HG03520 (cell line): ENCODE results near the gene WDR88.
"Not testable (repeated sequence)": the region's sequence is repeated elsewhere in the genome, so short reads cannot be mapped to it uniquely, and the experiment has no call there.

Experiments used
- ATAC-seq: cut with Tn5 transposase; IDR thresholded peaks from one replicate; pipeline ENCODE4 v1.9.1; 2021; ENCODE audit warnings: mild to moderate bottlenecking, moderate library complexity; ENCODE audit not compliant: unreplicated experiment

Gene WDR88

DNA sequence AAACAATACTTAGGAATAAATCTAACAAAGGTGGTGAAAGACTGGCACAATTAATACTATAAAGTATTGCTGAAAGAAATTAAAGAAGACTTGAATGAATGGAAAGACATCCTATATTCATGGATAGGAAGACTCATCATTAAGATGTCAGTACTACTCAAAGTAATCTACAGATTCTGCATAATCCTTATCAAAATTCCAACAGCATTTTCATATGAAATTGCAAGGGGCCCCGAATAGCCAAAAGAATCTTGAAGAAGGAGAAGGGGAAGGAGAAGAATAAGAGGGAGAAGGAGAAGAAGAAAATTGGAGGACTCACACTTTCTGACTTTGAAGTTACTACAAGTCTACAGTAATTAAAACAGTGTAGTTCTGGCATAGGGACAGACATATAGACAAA is 36.6 kb downstream of the WDR88 start:
- no peak for ATAC-seq

DNA sequence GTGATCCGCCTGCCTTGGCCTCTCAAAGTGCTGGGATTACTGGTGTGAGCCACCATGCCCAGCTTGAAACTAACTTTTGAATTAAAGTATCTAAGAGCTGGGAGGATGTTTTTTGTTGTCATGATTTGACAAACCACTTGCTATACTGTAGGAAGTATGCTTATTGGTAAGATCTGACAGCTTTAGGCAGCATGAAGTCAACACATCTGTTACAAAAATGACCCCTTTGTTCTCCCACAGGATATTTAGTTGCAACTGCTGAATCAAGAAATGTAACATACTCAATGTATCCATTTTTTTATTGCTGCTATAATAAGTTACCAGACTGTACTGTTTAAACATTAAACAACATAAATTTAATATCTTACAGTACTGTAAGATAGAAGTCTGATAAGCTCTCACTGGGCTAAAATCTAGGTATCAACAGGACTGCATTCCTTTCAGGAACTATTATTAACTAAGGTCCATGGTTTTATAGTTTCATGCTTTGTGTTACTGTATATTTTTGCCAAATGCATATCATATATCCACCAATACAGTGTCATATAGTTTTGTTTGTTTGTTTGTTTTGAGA is 39.4 kb downstream of the WDR88 start:
- ATAC-seq: no peak

DNA sequence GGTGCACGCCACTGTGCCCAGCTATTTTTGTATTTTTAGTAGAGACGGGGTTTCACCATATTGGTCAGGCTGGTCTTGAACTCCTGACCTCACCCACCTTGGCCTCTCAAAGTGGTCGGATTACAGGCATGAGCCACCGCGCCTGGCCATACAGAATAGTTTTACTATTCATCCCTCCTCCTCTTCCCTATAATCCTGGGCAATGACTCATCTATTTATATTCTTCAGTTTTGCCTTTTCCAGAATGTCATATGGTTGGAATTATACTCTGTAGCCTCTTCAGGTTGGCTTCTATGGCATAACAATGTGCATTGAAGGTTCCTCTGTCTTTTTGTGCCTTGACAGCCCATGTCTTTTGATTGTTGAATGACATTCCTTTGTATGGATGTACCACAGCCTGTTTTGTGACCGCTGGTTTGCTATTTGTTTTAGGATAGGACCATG is 40.0 kb downstream of the WDR88 start:
- no peak for ATAC-seq

DNA sequence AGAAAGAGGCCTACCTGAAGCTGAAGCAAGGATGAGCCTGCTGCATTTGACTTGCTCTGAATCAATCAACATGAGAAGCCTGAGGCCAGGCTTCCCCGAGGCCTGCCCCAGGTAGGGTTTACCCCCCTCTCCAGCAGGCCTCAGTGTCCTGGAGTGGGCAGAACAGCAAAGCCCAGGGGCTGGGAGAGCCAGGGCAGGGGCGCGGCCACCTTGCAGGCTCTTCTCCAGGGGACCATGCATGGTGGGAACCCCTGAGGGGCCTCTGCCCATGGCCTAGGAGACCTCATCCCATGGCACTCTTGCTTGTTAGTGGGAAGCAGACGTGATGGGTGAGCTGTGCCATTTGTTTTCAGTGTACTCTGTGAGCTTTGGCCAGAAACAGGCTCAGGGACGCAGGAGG is 42.3 kb downstream of the WDR88 start:
- no peak for ATAC-seq

DNA sequence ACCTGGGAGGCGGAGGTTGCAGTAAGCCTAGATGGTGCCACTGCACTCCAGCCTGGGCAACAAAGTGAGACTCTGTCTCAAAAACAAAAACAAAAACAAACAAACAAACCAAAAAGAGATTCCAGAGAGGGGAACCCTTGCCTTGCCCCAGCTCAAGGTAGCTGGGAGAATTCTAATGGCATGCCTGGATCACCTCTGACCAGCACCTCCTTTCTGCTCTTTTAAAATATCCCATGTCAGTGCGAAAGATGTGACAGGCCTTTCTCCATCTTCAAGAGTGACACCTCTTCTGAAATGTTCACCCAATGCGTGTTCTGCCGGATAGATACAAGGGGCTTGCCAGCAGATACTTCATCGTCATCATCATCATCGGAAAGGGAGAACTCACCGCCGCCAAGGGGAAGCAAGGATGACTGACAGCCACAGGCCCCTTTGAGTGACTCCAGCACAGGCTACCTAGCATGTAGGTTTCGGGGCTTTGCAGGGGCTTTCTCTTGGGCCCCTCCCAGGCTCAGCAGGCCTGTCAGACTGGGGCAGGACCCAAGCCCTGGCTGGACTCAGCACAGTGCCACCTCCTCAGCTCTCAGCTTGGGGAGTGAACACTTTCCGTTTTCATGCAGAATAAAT is 43.4 kb downstream of the WDR88 start:
- ATAC-seq: no peak

DNA sequence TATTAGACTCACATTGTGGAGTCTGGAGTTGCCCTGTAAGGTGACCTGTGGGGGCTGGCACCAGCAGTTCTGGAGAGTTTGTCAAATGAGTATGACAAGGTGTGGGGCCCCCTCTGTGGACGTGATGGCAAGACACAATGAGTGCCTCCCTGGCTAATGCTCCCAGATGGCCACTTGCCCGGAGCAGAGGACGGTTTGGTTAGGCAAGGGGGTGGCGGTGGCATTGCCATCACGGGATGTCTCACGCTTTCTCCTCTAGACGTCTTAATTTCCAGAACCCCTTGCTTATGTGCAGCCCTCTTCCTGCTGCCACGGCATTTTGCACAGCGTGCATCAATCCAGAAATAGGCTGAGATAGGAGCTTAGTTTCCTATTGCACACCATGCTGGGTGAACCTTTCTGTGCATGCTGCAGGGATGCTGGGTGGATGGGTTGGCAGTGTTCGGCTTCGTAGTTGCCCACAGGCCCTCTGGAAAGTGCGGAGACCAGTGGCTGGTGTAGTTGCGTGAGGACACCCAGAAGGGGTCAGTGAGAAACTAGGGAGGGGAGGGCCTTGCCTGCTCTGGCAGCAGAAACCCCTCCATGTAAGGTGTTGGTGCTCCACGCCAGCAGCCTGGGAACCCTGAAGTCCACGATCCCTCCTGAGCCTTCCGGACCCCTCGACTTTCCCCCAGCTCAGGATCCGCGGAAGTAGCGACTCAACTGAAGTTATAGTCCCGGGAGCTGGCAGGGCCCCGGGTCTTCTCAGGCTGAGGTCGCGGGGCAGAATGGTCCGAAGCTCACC is 44.2 kb downstream of the WDR88 start:
- ATAC-seq: no peak

DNA sequence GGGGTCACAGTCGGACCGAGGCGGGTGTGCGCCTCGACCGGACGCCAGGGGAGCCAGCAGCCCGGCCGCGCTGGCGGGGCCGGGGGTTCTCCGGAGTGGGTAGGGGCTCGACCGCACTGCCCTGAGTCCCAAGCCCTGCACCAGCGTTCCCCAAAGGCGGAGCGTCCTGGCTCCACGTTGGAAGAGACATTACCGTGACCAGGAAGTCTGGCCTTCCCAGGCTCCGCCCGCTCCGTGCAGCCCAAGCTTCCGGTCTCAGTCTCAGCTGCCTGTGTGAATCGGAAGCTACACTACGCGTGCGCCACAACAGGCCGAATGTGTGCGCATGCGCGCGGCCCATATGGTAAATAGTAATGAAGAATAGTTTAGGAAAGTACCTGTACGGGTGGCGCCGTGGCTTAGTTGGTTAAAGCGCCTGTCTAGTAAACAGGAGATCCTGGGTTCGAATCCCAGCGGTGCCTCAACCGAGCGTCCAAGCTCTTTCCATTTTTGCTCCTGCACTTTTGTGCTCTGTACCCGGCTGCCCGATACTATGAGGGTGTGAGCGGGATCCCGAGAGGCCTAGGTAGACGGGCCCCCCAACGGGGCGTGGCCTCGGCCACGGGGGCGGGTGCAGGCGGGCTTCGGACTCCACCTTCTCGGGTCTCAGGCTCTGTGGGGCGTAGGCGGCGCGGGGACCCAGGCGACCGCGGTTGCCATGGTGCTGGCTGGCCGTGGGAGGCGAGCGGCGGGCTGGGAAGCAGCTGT is 44.9 kb downstream of the WDR88 start:
- ATAC-seq: peak; percentile 83

DNA sequence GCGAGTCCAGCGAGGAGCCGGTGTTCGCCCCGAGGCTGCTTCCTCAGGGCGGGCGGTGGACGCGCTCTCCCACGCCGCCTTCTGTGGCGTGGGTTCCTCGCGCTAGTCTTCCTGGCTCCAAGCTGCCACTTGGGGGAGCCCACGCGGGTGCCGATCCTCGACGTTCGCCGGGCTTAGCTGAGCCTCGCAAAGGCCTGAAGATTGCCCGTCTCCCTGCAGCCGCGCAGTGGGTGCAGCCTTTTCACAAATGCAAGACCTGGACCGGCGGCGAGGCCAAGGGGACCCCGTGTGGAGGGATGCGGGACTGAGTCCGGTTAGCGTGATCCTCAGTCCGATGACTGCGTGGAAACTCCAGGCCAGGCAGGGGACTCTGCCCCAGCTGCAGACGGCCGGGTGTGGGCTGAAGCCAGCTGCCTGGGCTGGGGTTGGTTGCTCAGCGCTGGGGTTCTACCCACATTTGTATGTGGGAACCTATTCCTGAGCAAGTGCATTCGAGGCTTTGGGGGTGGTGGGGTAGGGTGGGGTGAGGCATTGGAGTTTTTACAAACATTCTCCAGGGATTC is 45.6 kb downstream of the WDR88 start:
- ATAC-seq: no peak

DNA sequence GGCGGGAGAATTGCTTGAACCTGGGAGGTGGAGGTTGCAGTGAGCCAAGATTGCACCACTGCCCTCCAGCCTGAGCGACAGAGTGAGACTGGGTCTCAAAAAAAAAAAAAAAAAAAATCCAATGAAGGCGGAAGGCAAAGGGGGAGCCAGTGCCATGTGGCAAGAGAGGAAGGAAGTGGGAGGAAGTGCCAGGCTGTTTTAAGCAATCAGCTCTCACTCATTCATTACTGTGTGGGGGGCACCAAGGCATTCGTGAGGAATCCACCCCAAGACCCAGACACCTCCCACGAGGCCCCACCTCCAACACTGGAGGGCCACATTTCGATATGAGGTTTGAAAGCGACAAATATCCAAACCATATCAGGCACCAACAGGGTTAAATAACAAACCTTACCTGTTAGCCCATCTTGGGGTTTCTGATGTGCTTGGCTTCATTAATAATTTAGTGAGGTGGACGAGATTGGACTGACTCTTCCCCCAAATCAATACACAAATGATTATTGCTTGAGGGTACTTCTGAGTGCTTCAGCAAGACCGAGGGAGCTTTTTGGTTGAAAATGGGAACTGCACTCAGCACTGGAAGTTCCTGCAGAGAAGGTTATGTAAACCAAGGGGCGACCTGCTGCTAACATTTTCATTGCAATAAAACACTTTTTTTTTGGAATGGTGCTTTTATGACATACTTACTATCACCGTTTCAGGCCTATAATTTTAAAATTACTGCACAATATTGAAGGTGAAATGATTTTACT is 54.7 kb downstream of the WDR88 start:
- ATAC-seq: no peak

DNA sequence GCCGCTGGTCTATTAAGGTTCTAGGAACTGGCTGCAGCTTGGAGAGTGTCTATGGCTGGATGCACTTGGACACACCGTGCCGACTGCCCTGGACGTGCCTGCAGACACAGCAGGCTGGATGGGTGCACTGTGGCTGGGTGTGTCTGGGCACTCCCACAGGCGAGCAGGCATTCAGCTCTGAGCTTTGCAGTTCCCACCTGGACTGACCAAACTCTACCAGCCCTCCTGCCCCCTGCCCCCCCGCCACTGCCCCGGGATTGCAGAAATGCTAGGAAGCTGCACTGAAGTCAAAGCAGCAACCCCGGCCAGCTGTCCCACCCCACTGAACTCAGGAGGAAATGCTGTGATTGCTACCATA is 55.2 kb downstream of the WDR88 start:
- no peak for ATAC-seq

DNA sequence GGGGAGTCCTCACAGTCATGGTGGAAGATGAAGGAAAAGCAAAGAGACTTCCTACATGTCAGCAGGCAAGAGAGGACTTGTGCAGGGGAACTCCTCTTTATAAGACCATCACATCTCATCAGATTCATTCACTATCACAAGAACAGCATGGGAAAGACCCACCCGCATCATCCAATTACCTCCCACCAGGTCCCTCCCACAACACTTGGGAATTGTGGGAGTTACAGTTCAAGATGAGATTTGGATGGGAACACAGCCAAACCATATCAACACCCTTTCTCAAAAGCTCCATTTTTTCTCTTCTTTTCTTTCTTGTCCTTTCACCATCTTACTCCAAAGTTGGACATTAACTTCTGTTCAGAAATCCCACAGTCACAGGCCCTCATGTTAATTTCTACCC is 57.5 kb downstream of the WDR88 start:
- no peak for ATAC-seq

DNA sequence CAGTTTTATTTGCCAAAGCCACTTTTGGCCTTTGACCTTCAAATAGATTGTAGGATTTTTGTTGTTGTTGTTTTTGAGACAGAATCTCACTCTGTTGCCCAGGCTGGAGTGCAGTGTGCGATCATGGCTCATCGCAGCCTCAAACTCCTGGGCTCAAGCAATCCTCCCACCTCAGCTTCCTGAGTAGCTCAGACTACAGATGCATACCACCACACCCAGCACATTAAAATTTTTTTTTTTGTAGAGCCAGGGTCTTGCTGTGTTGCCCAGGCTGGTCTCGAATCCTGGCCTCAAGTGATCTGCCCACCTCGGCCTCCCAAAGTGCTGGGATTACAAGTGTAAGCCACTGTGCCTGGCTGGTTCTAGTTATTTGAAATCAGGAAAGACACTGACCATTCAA is 59.2 kb downstream of the WDR88 start:
- ATAC-seq: not testable (repeated sequence)

DNA sequence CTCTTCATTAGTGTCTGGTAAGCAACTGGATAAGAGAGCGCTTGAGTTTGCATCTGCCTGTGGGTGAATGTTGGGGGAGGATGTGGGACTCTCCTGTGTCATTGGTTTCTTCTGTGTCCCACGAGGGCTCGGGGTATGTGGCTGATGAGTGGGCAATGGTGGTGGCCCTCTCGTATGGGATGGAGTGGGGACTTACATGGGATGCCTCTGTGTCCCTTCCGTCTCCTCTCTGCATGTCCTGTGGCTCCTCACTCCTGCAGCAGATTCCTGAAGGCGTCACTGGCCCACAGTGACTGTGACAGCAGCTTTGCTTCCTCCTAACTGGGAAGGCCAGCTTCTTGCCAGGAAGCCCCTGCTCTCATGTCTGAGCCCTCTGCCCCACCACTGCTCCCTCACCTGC is 59.6 kb downstream of the WDR88 start:
- ATAC-seq: no peak

DNA sequence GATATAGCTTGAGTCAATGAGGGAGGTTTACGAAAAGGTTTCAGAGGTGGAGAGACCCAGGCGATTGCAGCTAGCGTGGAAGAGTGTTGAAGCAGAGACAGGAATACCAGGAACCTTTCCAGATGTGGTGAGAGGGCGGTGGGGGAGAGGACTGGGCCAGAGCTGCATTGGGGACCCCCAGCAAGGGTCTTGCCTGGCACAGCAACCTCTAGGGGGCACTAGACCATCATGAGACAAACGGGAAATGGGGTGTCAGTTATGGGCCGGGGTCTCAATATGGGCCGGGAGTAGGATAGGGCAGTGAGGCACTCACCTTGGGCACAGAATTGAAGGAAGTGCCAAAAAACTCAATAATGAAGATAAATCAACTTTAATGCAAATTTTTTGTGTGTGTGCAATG is 60.1 kb downstream of the WDR88 start:
- no peak for ATAC-seq

DNA sequence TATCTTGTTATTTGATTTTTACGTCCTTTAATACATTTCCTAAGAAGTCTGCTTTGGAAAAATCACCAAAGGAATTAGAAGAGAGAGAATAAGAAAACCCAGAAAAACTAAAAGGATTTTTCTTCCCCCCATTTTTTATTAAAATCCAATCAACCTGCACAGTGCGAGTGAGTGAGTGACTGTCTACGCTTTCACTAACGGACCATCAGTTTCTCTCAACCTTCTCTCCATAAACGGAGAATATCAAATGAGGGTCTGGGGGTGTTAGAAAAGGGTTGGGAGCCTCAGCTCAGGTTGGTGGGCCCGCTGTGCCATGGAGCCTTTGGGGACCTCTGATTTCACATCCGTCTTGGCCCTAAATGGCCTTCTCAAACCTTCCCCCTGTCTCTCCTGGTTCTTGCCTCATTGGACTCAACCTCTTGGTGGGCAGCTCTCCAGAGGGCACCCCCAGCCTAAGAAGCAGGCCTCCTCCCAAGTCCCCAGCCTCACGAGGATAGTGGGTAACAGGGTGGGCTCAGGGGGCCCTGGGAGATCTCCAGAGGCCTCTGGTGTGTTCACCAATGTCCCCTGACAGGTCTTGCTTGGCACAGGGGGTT is 61.5 kb downstream of the WDR88 start:
- no peak for ATAC-seq

DNA sequence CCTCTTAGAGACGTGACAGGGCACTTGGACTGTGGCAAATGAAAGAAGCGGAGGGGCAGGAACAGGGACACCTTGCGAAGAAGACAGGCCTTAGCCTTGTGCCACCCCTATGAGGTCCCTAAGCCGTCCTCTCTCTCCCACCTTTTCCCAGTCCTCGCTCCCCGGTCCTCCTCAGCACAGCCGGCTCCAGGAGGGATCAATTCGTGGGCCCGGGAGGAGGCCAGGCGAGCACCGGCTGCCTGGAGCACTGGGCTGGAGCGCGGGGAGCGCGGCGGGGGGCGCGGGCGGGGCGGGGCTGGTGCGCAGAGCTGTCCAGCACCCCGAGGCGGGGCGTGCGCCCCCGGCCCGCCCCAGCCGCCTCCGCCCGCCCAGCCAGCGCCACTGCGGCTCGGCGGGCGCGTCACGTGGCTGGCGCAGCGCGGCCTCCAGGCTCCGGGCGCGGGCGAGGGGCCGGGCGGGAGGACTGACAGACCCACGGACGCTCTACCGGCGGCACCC is 62.0 kb downstream of the WDR88 start, which contains the start of gene LRP3:
Gene LRP3 (plus strand): TSS at position 466 of the 498 bp plus-strand sequence. CDS start 456 bp downstream, outside the sequence.
- no peak for ATAC-seq

DNA sequence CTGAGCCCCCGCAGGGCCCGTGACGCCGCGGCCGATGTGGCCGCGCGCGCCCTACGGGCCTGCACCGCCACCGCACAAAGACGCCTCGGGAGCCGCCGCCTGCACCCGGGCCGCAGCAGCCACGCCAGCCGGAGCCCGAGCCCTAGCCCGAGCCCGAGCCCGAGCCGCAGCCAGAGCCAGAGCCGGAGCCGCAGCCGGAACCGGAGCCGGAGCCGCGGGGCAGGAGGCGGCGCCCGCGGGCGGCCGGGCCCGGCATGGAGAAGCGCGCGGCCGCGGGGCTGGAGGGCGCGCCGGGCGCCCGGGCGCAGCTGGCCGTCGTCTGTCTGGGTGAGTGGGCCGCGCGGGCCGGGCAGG is 62.6 kb downstream of the WDR88 start:
- ATAC-seq: no peak

DNA sequence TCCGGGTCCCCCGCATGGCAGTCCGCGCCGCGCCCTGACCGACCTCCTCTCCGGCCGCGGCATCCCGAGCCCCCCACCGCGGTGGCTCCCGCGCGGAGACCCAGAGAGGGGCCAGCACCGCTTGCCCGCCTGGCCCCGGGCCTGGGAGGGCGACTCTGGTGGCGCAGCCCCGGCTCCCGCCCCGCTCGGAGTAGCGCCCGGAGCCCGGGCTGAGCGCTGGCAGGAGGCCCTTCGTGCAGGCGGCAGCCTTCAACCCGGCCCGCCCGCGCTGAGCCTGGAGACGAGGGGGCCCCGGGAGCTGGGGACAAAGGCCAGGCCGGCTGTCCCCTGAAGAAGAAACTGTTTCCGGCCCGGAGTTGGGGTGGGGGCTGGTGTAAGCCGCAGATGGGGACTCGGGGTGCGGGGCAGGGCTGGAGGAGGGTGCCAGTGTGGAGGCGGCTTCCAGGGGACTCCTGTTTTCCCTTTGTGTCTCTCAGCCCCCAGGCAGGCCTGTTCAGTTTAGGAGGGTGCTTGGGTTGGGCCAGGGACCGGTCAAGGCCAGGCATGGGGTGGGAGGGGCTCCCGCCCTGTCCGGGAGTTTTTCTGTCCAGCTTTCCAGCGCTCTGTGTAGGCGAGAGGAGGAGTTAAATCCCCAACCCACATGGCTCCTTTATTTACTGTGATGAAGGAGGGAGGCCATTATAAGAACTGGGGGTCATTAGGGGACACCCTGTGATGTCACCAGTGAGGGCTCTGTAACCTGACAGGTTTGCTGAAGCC is 63.2 kb downstream of the WDR88 start:
- ATAC-seq: no peak

DNA sequence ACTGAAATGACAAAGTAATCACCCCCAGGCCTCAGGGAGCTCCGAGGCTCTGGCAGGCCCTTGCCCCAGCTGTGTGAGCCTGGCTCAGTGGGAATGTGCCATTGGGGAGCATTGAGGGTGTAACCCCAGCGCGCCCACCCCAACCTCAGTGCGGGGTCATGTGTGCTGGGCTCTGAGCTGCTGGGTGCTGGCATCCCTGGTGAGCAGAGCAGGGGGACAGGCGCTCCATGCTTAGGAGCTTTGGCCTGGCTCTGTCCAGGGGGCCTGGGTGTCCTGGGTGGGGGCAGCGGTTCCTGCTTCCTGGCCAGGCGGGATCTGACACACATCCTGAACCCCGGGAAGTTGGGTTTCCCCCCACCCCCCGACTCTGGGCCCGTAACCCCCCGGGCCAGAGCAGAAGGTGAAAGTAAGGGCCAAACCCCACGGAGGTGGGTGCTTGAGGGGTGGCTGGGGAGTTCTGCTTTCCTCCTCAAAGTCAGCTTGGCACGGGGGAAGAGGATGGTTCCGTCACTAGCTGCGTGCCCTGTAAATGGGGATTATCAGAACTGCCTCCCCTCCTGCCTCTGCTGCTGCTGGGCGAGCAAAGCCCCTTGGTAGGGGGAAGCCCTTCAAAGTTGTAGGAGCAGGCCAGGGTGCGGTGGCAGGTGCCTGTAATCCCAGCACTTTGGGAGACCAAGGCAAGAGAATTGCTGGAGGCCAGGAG is 63.9 kb downstream of the WDR88 start:
- ATAC-seq: no peak
